Brain microvascular endothelial cell (primary cell): ENCODE results near the gene EHBP1.
"Not testable (repeated sequence)": the region's sequence is repeated elsewhere in the genome, so short reads cannot be mapped to it uniquely, and the experiment has no call there.

Experiments used
- DNase-seq: peaks from one replicate; pipeline ENCODE4 v3.0.0-alpha.2; 2020
- H3K27ac ChIP-seq: fragments of 250-450 bp; sonication (Bioruptor Pico); 2 replicates; pipeline ENCODE4 v1.5.1; 2020; ENCODE audit warnings: mild to moderate bottlenecking, moderate library complexity
- H3K27me3 ChIP-seq: fragments of 250-450 bp; sonication (Bioruptor Pico); replicated peaks from 2 replicates; pipeline ENCODE4 v1.5.1; 2020; ENCODE audit warnings: mild to moderate bottlenecking
- H3K36me3 ChIP-seq: fragments of 250-450 bp; sonication (Bioruptor Pico); replicated peaks from 2 replicates; pipeline ENCODE4 v1.5.1; 2020; ENCODE audit warnings: mild to moderate bottlenecking
- H3K4me3 ChIP-seq: 2 replicates; pipeline ENCODE4 v1.5.1; 2011; ENCODE audit warnings: low read depth, mild to moderate bottlenecking, control low read depth, low read length, moderate library complexity
- in situ Hi-C: cut with HindIII; loops from 2 replicates; pipeline ENCODE4 v1.10.0; 2017; ENCODE audit warnings: low sequenced_read_pairs, low pct_ligation_motif_present
- TF ChIP-seq, protein P1 (sequence below): IDR thresholded peaks from 2 replicates; pipeline ENCODE4 v1.5.1; 2011; ENCODE audit warnings: low read depth, mild to moderate bottlenecking, moderate library complexity, low read length, control low read depth, inconsistent platforms; ENCODE audit errors: missing control alignments

EHBP1 gene

DNA sequence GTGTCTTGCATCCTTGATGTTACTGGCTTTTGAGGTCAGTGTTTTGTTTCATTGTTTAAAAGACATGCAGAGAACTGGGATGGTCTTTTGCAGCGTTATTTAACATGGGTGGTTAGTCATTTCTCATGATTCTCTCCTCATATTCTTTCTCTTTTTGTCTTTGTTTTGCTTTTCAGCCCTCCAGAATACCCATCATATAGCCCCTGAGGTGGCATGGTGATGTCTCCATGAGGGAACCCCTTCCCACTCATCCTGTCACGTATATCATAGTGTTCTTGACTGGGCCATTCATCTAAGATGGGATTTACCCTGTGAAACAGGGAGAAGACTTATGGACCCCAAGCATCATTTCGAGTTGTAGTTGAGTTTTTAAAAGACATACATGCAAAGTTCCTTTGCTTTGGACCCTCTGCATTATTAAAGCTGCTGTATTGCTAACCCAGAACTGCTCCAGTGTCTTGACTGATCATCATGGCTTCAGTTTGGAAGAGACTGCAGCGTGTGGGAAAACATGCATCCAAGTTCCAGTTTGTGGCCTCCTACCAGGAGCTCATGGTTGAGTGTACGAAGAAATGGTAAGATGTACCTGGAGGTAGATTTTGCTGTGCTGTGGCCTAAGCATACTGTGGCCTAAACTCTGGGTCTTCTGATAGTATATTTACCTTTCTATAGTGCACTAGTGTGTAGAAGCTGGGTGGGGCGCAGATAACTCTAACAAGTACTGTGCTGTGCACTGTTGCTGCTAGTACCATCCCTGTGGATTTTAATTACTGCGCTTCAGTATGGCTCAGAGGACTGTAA lies 1.4 kb downstream of the EHBP1 start:
- no peaks in the 10 kb centered on the region for H3K27me3 ChIP-seq
- in situ Hi-C loops, result no loop called here
- H3K4me3 ChIP-seq, result peak overlapping the region; percentile 87
- no peak overlapping the region for H3K27ac ChIP-seq
- peaks cover 4% of the 10 kb centered on the region for H3K36me3 ChIP-seq
- DNase-seq, result no peak
- TF ChIP-seq, protein P1, sequence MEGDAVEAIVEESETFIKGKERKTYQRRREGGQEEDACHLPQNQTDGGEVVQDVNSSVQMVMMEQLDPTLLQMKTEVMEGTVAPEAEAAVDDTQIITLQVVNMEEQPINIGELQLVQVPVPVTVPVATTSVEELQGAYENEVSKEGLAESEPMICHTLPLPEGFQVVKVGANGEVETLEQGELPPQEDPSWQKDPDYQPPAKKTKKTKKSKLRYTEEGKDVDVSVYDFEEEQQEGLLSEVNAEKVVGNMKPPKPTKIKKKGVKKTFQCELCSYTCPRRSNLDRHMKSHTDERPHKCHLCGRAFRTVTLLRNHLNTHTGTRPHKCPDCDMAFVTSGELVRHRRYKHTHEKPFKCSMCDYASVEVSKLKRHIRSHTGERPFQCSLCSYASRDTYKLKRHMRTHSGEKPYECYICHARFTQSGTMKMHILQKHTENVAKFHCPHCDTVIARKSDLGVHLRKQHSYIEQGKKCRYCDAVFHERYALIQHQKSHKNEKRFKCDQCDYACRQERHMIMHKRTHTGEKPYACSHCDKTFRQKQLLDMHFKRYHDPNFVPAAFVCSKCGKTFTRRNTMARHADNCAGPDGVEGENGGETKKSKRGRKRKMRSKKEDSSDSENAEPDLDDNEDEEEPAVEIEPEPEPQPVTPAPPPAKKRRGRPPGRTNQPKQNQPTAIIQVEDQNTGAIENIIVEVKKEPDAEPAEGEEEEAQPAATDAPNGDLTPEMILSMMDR, result no peak

DNA sequence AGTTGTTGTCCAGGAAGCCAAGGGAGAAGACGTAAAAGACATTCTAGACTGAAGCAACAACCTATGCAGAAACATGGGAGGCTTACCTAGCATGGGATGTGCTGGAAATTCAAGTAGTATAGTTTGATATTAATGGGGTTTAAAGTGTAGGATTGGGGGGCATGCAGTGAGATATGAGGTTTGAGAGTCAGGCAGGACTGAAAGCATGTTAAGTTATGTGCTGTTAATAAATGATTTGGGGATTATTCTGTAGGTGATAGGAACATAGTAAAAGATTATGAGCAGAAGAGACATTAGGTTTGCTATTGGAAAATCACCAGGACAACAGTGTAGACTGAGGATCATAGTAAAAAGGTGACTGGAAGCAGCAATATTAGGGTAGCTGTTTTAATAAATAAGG lies 3.2 kb downstream of the EHBP1 start:
- TF ChIP-seq, protein P1, result no peak
- Histone ChIP-seq H3K4me3 (no peak overlapping the region), H3K27me3 (no peaks in the 10 kb centered on the region), H3K36me3 (peaks cover 4% of the 10 kb centered on the region), H3K27ac (no peak overlapping the region)
- no peak for DNase-seq
- in situ Hi-C loops, result no loop called here

DNA sequence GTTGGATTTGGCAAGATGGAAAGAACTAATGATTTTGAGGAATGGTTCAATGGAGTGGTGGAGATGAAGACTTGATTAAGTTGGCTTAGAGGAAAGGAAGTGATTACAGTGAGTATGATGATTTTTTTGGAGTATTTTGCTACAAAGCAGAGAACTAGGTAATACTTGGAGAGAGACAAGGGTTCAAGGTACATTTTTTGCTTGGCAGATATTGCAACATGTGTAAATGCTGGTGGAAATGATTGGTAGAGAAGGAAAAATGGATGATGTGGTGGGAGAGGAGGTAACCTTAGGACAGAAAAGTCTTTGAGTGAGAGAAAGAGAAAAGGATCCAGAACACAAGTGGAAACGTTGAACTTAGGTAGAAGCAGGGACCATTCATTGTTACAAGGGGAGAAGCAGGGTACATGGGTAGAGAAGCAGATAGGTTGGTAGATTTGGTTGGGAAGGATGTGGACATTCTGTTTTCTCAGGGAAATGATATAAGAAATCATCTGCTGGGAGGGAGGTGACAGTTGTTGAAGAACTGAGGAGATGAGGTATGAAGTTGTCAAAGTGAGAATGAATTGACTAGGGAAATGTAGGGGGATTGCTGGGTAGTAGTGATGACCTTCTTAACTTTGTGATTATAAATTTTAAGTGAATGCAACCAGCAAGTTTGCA lies 6.5 kb downstream of the EHBP1 start:
- Histone ChIP-seq H3K27ac (no peak overlapping the region), H3K27me3 (no peaks in the 10 kb centered on the region), H3K4me3 (no peak overlapping the region), H3K36me3 (peaks cover 7% of the 10 kb centered on the region)
- TF ChIP-seq, protein P1, result no peak
- no peak for DNase-seq
- in situ Hi-C loops, result no loop called here

DNA sequence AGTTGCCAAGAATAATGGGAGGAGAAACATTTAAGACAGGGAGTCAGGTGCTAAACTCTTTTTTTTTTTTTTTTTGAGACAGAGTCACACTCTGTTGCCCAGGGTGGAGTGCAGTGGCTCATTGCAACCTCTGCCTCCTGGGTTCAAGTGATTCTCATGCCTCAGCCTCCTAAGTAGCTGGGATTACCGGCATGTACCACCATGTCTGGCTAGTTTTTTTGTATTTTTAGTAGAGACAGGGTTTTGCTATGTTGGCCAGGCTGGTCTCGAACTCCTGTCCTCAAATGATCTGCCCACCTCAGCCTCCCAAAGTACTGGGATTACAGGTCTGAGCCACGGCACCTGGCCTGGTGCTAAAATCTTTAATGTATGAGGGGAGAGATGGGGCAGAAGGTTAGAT lies 7.7 kb downstream of the EHBP1 start:
- DNase-seq, H3K4me3 ChIP-seq, H3K27me3 ChIP-seq, H3K27ac ChIP-seq, in situ Hi-C loops, H3K36me3 ChIP-seq: not testable (repeated sequence)

DNA sequence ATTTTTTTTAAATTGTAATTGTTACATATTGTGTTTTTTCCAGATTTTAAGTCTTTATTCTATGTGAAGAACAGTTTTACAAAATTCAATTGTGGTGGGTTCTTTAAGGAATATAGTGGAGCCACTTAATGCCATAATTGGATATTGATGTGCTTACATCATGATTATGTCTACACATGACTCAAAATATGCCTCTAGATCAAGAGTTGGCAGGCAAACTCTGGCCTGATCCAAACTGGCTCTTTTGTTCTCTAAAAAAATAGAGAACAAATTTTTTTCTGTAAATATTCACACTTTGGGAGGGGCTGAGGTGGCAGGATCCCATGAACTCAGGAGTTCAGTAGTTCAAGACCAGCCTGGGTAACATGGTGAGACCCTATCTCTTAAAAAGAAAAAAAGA lies 8.3 kb downstream of the EHBP1 start:
- Histone ChIP-seq H3K4me3 (no peak overlapping the region), H3K27me3 (no peaks in the 10 kb centered on the region), H3K36me3 (peaks cover 5% of the 10 kb centered on the region), H3K27ac (no peak overlapping the region)
- in situ Hi-C loops, result no loop called here
- no peak for DNase-seq
- TF ChIP-seq, protein P1, result no peak

DNA sequence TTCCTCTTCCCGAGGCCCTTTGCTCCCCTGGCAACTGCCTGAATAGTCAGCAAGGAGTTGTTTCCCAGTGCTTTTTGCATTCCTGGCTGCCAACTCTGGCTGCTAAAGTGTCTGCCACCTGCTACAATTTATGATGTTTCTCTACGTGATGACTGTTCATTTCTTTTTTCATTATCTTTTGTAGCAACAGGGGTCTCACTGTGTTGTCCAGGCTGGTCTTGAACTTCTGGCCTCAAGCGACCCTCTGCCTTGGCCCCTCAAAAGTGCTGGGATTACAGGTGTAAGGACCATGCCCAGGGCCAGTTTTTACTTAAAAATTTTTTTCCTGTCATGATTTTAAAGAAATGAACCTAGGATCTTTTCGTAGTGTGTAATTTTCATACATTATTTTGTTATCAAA lies 11.3 kb downstream of the EHBP1 start:
- TF ChIP-seq, protein P1, result no peak
- no peak overlapping the region for H3K4me3 ChIP-seq
- H3K27ac ChIP-seq, result no peak overlapping the region
- in situ Hi-C loops, result no loop called here
- DNase-seq, result no peak
- peaks cover 3% of the 10 kb centered on the region for H3K36me3 ChIP-seq
- H3K27me3 ChIP-seq, result no peaks in the 10 kb centered on the region
